NCI-H2227 (cell line): ENCODE measurements around the gene TMEM150C.

Experiments
- DNase-seq: peaks from one replicate; lab custom pipeline; 2025; ENCODE audit not compliant: unreplicated experiment; lab: John Stamatoyannopoulos, UW

The TMEM150C gene

DNA sequence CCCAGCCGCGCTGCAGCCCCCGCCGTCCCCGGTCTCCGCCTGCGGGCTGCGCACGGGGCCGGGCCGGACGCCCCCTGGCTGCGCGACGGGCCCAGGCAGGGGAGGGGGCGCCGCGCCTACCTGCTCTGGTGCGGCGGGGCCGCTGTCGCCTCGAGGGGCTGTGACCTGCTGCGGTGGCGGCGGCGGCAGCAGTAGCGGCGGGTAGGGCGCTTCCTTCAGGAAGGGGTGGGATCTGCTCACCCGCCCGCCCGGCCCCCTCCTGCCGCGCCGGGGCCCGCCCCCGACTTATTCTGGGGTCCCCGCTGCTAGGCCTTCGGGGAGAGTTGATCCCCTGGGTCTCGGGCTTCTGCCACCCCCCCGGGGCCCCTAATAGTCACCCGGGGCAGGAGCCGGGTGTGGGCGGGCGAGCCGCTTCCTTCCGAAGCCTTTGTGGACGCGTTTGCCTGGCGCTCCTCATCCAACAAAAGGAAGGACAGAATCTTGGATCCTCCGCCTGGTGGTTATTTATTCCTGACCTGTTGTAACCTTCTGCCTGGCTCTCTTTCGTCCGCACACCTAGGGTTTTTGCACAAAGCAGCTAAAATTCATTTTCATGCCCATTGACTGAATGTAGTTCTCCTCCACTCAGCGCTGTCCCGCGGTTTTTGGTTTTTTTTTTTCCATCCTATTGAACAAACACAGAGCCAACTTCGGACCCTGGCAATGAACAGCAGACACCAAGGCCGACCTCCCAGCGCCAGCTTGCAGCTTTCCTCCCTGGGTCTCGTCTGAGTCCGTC is at the start of gene TMEM150C:
Gene TMEM150C (minus strand): TSS at position 203 of the 778 bp plus-strand sequence. CDS start 57,331 bp downstream, outside the sequence.
- peak; percentile 55 for DNase-seq

DNA sequence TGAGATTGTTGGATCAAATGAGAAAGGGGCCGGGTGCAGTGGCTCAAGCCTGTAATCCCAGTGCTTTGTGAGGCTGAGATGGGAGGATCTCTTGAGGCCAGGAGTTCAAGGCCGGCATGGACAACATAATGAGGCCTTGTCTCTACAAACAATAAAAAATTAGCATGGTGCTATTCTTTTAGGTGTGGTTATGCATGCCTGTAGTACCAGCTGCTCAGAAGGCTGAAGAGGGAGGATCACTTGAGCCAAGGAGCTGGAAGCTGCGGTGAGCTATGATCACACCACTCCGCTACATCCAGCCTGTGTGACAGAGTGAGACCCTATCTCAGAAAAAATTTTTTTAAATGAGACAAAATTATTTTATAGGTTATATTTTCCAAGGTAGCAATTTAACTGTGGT is 49.7 kb upstream of the TMEM150C start:
- peak; percentile 70 for DNase-seq

DNA sequence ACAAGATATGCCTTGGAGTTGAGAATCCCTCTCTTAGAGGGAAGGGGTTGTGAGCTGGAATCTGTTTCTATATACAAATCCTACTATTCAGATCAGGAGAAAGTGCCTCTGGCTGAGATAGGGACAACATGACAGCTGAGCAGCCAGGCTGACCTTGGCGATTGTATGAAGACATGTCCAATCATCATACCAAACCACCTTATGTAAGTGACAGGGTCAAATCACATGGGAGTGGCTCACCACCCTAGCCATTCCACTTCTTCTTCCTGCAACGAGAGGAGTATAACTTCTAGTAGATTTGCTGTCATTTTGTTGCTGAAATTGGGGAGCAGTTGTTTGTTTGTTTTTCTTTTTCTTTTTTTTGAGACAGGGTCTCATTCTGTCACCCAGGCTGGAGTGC is 48.3 kb upstream of the TMEM150C start:
- no peak for DNase-seq

DNA sequence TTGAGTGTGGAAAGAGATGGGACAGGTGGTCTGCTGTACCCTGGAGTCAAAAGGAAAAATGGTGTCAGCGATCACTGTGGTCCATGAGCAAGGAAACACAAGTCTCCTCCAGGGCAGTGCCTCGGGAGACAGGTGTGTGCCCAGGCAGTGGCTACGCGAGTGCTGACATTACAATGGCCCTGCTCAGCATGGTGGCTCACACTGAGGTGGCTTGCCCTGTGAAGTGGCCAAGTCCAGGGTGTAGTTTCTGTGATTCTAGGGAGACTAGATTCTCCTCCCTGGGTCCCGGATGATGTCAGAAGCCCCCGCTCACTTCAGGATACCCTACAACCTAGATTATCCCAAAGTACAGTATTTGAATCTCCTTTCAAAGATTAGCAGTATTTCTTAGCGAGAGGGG is 44.8 kb upstream of the TMEM150C start:
- no peak for DNase-seq

DNA sequence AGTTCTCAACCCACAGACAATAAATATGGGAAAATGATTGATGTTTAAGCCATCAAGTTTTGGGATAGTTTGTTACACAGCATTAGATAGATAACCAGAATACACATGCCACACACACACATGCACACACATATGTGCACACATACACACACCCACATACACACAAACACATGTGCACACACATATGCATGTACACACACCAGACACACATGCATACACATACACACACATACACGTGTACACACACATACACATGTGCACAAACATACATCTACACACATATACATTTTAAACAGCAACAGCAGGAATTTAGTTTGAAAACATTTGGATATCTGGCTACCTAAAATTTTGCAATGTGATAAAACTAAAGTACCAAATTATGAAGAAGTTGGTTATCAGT is 42.7 kb upstream of the TMEM150C start:
- no peak for DNase-seq

DNA sequence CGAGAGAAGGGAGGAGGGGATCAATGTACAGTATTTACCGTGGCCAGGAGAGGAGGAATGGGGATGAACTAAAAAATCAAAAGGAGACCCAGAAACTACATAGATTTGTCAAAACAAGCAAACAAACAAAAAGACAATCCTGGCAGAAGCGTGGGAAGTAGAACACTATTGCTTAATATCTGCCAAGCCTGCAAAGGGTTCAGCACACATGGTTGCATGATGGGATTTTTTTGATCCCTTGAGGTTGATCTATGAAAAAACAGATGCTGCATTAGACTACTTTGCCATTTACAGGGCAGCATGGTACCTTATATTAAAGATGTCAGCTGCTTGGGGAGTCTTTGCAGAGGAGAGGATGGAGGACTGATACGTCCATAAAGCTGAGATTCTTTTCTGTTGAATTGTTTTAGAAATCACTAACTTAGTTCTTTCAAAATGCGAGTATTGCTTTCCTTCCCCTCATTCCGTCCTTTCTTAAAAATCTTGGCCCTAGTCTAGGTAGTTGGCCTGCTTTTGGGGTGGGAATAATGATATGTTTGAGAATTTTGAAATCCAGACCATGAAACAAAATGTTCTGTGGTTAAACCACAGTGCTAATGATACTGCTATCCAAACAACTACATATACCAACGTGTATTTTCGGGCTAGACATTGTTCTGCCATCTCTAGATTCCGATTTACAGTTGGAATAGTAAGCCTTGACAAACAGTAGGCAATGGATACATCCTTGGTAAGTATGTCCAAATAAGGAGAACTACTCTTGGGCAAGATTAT is 39.6 kb upstream of the TMEM150C start:
- DNase-seq: no peak

DNA sequence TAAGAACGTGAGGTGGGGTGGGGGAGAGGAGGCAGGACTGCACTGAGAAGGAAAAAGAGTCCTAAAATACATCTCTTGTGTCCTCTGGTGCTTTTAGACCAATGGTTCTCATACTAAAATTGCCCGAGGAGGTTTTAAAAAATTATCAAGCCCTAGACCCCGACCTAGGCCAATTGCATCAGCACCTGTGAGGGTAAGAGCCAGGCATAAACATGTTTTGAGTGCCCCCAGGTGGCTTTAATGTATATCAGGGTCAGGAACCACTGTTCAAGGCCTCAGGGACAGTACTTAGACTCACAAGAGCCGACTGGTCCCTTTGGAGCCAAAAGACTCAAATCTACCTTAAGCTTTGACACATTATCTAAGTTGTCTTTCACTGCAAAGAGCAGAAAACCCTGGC is 37.5 kb upstream of the TMEM150C start:
- DNase-seq: no peak

DNA sequence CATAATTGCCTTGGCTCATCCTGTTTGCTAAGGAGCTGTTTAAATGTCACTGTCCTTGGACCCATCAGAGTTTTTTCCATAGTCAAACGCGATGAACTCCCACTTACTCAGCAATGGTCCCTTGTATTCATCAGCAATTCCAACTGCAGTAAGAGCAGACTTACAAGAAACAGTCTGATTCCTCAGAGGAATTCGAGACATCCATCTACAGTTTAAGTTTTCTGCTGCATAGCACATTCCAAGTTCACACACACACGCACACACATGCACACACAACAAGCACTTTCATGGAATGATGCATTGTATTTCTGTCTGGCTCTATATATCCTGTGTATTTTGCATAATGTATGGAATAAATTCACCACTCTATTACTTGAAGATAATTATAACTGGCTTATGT is 32.7 kb upstream of the TMEM150C start:
- DNase-seq: no peak

DNA sequence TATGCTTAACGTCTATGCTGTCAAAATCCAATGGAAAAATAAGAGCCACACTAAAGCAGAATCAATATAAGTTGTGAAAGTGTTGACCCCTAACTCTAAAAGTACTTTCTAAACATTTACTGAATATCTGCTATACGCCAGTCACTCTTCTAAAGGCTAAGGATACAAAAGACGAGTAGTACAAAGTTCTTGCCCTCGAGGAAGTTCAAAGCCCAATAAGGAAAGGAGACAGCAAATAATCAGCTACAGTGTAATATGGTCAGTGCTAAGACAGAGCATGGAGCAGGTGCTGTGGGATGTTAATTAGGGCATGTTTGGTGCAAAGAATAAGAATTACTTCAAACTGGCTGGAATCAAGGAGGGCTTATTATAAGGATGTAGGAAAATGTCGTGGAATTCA is 31.6 kb upstream of the TMEM150C start:
- DNase-seq: no peak

DNA sequence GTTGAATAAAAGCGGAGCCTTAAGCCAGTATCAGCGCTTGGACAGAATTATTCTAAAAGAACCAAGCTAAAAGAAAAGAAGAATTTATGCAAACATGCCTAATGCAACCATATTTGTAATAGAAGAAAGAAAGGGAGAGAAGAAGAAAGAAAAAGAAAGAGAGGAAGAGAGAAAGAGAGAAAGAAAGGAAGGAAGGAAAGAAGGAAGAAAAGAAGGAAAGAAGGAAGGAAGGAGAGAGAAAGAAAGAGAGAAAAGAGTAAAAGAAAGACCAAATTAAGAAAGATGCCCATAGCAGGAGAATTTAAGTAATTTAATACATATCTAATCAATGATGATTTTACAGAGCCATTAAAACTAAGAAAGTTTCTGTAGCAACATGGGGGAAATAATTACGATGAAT is 30.9 kb upstream of the TMEM150C start:
- no peak for DNase-seq

DNA sequence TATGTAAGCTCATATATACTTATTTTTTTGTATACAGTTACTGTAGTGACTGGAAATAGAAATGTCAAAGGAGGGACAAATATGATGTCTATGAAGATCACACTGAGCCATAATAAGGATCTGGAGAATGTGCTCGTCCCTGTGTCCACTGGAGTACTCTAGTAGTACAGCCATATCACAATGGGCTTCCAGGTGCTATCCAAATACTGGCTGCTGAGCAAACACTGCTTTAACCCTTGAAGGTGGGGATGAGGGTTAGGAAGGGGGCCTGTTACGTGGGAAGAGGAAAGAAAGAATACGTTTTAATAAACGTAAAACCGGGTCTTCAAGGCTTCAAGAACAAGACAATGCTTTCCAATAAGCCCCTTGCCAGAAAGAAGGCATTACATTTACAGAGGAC is 29.8 kb upstream of the TMEM150C start:
- no peak for DNase-seq

DNA sequence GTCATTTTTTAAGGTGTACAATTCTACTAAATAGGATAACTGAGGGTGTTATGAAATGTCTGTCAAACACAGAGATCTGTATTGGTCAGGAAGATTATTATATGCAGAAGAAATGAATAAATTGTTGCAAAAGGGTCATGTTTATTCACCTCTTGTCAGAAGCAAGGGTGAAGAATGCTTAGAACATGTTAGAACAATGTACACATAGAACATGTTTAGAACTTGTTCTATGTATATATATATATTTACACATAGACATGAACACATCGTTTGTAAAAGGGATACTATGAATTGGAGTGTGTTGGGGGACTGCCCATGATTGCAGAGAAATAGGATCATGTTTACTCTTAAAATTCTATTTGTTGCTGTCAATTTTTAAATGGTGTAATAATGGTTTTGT is 28.0 kb upstream of the TMEM150C start:
- no peak for DNase-seq

DNA sequence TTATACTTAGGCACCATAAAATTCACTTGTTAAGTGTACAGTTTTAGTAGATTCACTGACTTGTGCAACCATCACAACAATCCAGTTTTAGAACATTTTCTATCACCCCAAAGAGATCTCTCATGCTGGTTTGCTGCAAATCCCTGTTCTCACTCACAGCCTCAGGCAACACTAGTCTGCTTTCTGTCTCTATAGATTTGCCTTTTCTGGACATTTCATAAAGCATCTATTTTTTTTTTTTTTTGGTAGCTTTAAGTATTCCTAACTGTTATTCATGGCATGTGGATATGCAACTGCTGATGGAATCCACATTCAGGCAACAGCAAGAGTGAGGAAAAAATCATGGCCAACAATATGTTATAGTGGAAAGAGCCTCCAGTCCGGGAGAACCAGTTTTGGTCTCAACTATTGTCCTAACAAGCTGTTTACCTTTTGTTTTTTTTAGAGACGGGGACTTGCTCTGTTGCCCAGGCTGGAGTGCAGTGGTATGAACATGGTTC is 27.0 kb upstream of the TMEM150C start:
- DNase-seq: no peak

DNA sequence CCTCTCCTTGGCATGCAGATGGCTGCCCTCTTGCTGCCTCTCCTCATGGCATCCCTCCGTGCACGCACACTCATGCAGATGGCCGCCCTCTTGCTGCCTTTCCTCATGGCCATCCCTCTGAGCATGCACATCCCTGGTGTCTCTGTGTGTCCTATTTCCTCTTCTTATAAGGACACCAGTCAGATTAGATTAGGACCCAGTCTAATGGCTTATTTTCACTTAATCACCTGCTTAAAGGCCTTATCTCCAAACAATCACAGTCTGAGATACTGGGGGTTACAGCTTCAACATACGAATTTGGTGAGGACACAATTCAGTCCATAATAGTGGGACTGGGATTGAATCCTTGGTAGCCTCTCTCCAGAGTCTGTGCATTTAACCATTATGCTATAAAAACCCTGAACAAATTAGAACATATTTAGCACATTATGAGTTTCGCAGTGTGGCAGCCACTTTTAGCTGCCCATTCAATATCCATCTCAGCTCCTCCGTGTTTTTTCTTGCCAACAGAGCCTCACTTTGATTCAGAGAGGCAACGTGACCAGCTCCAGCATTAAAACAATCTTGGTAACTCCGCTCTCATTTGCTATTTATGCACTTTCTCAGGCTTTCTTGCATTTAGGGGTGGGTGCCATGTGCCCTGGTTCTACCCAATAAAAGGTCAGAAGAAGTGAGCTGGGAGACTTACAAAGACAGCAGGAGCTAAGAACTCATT is 26.2 kb upstream of the TMEM150C start:
- DNase-seq: no peak

DNA sequence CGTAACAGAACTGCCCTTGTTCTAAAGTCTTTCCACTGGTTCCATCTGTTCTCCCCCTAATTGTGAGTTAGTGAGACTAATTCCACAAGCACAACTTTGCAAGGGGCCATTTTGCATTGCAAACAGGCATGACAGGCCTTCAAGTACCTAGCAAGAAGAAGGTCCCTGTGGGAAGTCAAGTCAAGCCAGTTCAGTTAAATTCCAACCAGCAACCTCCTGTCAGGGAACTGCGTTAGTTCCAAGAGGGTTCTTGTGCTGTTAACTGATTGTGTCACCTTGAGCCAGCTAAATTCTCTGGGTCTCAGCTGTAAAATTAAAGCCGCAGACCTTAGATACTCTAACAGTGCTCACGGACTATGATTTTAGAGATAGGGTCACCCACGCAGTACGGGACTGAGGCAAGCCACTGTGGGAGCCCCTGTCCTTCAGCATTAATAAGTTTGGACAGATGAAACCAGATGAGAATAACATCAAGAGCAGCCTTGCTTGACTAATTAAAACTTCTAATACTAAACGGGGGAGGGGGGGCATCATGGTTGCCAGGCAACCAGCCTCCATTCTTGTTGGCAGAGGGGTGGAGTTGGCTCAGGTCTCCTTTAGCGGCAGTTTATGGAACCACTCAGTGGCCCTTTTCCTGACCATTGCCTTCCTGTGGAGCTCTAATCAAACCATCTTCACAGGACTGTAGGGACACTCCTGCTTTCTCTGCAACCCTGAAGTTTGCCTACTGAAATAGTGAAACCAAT is 24.1 kb upstream of the TMEM150C start:
- DNase-seq: no peak

DNA sequence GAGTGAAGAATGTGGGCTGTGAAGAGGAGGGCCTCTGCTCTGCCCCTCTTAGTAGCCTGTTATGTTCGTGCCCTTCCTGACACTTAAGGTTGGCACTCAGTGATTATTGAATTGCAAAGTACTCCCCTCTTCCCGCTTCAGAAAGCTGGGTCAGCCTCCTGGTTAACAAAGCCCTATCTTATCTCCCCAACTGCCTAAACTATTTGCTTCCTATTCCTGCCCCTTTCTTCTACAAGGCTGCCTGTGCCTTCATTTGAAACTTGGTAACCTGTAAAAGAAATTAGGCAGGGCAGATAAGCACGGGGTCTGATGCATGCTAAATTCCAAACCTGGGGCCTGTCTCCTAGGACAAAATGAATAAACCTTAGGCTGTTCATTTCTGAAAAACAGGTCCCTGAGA is 23.1 kb upstream of the TMEM150C start:
- DNase-seq: no peak

DNA sequence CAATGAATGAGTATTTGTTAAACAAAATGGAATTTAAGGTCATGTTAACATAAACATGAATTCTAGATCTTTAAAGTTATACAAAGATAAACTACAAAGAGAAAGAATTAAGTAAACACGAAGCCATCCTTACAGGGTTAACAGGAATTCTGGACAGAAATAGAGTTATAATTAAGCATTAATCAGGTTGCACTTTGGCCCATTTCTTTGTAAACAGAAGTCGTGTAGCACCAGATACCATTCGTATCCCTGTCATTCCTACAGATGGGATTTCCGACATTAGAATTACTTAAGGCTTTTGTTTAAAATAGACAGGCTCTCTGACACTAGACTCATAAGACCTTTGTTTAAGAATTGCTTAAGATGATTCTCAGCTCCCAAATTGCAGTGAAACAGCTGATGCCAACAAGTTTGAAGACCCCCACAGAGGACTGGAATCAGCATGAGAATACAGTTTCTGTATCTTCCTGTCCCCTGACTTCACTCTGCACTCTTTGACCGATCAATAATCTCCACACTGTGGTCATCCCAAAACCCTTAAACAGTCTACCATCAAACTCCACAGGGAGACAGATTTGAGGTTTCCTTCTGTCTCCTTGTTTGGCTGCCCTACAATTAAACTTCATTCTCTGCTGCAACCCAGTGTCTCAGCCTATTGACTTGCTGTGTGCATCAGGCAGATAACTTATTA is 22.3 kb upstream of the TMEM150C start:
- no peak for DNase-seq

DNA sequence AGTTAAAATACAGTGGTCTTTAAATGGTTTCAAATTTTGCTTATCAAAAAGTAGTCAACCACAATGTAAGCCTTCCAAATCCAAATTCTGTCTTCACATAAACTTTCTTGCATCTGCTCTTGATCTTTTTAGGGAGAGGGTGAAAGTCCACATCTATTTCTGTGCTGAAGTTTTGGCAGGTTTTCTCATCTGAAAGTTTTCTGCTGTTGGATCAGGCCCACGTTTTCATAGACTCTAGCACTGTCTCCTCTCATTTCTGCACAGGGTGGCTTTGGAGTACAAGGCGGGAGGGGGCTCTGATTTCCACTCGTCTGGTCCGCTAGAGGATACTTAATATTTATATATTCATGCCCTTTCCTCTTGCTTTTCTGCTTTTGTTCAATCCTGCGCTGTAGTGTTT is 18.1 kb upstream of the TMEM150C start:
- no peak for DNase-seq

DNA sequence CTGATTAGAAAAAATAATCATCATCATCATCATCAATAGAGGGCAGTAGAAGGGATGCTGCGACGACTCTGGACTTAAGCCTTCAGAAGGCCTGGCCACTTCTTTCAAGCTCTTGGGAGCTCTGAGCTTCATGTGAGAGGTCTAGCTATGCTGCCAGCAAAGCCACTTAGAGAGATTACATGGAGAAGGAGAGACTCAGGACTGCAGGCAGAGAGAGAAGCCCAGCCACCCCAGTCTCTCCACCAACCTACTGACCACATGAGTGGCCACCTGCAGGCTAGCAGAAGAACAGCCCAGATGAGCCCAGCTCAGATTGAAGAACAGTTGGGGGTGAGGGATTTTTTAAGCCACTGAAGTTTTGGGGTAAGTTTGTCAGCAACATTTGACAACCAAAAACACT is 17.1 kb upstream of the TMEM150C start:
- no peak for DNase-seq

DNA sequence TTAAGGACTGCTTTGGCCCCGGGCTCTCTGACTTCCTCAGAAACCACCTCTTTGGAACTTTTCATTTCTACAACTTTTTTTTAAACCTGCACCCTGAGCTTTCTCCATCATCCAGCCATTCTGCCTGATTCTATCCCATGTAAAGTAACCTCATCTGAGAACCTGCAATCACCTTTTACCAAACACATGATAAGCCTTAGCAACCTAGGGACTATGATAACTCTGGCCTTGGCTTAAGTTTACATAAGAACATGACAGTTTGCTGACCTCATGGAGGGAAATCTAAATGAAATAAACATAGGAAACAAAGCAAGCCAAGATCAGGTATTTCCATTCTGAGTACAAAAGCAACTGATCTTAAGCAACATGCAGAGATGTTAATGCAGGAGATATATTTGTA is 15.7 kb upstream of the TMEM150C start:
- no peak for DNase-seq
